Middle frontal gyrus (tissue), 1 donor: ENCODE measurements around the gene ZNF410.
A peak's percentile ranks its signal among the peaks of the same experiment; 100 is the strongest.

Experiments used
- DNase-seq: peaks from one replicate; pipeline ENCODE4 v3.0.0-alpha.2; 2015; ENCODE audit warnings: low spot score; ENCODE audit errors: extremely low spot score

Gene ZNF410

DNA sequence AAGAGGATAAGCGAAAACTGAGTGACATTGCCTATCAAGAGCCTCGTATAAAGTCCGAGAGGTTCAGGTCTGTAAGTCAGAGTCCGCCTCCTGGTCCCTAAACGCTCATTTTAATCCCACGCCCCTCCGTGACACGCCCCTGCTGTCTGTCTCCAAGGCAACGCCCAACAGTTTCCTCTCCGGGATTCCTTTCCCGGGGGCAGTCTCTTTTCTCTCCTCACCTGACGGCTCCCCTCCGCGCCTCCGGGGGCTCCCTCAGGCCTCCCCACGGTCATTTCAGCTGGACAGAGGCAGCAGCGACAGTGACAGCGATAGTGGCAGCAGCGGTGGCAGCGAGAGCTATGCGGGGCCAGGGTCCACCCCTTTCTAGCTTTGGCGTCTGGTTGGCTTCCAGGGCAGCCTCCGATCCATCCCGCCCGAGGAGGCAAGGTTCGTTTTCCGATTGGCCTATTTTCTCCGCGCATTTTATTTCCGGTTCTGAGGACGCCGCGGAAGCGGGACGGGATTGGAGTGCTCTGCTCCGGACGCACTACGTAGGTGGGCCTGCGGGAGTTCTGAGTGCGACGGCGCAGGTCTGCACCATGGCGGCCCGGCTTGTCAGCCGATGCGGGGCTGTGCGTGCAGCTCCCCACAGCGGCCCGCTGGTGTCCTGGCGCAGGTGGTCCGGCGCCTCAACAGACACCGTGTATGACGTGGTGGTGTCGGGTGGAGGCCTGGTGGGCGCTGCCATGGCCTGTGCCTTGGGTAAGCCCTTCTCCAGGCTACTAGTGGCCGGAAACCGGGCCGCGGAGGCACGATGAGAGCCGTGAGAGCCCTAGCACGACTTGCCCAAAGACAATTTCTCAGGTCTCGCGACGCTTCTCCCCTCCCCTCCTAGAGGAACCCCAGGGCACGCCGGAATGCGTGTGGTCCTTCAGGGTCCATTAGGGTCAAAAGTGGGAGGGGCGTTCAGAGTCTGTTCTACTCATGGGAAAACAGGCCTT is 63.4 kb downstream of the ZNF410 start, which contains the start of the genes COQ6 and FAM161B:
TSS of gene COQ6 (plus strand) at position 551 of the 983 bp plus-strand sequence. CDS start at position 582, 31 bp downstream.
TSS of gene FAM161B (minus strand) at position 343 of the 983 bp plus-strand sequence. CDS start at position 275, 68 bp downstream.
- DNase-seq, result peak; percentile 94

DNA sequence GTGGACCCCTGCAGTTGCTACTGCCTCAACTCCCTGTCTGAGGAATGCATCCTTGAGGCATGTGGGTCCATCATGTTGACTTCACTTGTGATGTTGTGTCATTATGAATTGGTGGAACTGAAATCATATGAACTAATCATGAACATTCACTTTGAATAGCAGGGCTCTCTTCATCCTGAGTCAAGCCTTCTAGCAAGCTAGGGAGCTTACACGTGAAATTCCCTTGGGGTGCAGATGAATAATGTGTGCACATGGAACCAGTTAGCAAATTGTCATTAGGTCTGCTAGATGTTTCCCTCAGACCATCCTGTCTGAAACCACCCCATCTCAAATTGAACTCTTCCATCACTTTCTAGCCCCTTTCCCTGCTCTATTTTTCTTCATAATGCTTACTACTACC is 67.1 kb downstream of the ZNF410 start:
- DNase-seq, result no peak

GRCh38 chr14:73955674-73956073 is 69.0 kb downstream of the ZNF410 start:
- DNase-seq, result no peak

- no peak for DNase-seq
Measured at GRCh38 chr14:73958591-73958990, 71.9 kb downstream of the ZNF410 start.

GRCh38 chr14:73961192-73961591 is 74.5 kb downstream of the ZNF410 start:
- no peak for DNase-seq

DNA sequence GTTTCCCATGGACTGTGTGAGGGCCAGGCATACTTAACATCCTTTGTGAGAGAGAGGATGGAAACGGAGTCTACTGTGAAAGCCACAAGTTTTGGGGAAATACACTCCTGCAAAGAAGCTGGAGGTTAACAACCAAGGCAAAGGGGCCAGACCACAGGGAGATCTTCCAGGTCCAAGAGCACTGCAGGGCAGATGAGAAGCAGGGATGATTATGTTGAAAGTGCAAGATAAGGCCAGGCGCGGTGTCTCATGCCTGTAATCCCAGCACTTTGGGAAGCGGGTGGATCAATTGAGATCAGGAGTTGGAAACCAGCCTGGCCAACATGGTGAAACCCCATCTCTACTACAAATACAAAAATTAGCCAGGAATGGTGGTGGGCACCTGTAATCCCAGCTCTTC is 78.6 kb downstream of the ZNF410 start:
- no peak for DNase-seq

GRCh38 chr14:73968885-73969284 is 82.2 kb downstream of the ZNF410 start:
- no peak for DNase-seq

DNA sequence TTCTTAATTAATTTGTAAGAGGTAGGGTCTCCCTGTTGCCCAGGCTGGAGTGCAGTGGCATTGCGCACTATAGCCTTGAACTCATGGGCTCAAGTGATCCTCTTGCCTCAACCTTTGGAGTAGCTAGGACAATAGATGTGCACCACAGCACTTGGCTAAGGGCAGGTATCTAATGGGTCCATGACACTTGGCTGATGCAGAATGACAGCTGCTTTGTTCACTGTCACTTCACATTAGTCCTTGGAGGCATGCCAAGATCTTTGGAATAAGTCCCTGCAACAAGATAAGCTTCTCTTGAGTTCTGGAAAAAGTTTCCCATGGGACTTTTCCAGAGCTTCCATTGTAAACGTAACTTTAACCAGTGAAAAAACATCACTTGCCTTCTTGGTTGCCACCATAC is 86.8 kb downstream of the ZNF410 start:
- no peak for DNase-seq

- DNase-seq, result no peak
Measured at GRCh38 chr14:73976125-73976524, 89.5 kb downstream of the ZNF410 start.

DNA sequence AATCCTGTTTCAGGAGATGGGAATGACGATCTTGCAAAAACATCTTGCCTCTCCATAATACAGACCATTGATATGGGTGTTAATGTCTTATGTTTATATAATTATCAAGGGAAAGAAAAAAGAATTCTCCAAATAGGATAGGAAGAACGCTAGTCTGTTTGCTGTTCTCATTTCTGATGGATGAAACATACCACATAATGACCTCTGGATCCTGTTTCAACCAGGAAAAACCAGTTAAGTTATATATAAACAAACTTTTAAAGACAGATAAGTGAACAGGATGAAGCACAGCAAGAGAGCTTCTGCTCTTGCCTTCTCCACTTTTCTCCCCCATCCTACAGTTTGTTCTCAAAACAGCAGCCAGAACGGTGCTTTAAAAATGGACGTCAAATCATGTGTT is 91.2 kb downstream of the ZNF410 start:
- DNase-seq, result no peak
